ENCODE results near the gene ADGRB3. TPM values are rescaled to one million over a fixed set of nuclear protein-coding genes. Genes with fewer than 3 reads are reported as not detected.

The ADGRB3 gene
- total RNA-seq, 2 experiments from 2014 or later, result not detected

GRCh38 chr6:69289689-69290495 lies 654.8 kb downstream of the ADGRB3 start:
- TF ChIP-seq EZH2phosphoT487 (IDR thresholded peaks at IDR 0.05; ENCODE audit: borderline replicate concordance, low read depth, low read length) (no peak), CTCF (conservative IDR thresholded peaks at IDR 0.05; ENCODE audit: low read length) (no peak)
- POLR2A ChIA-PET, result interaction anchor here (0.5 kb wide), 1 partner anchor 59 kb away, joined by 3 read pairs; no protein-coding TSS in a partner anchor
- no peaks in the 10 kb centered on the region for H4K20me1 ChIP-seq (ENCODE audit: insufficient read depth, low read length)
- intact Hi-C loops (cut with micrococcal nuclease; ENCODE audit: unreplicated experiment), result no loop called here
- H3K9me3 ChIP-seq (ENCODE audit: low read length), result no peaks in the 10 kb centered on the region
- H3K4me2 ChIP-seq (ENCODE audit: low read length), result no peak overlapping the region
- no peak for DNase-seq (ENCODE audit: low spot score)
- H3K4me3 ChIP-seq (ENCODE audit: low read depth, low read length, poor library complexity, severe bottlenecking), result no peak overlapping the region
- no peak overlapping the region for H3K27ac ChIP-seq (ENCODE audit: low read depth, low read length, poor library complexity, severe bottlenecking)
- H3K9me2 ChIP-seq (ENCODE audit: insufficient read depth, low read length), result no peaks in the 10 kb centered on the region
- no peaks in the 10 kb centered on the region for H3K4me1 ChIP-seq (ENCODE audit: insufficient read depth, low read length, poor library complexity, severe bottlenecking)
- no peak overlapping the region for H2AFZ ChIP-seq (ENCODE audit: low read length)
- H3K36me3 ChIP-seq (ENCODE audit: insufficient read depth, low read length), result no peaks in the 10 kb centered on the region
- no peaks in the 10 kb centered on the region for H3K79me2 ChIP-seq (ENCODE audit: insufficient read depth, low read depth, low read length)
- CTCF ChIA-PET (ENCODE audit: unreplicated experiment), result no interaction called here
- BruUV-seq (replicated peaks), result no TSS peak

GRCh38 chr6:69293471-69293870 lies 658.4 kb downstream of the ADGRB3 start:
- no TSS peak for BruUV-seq (replicated peaks)
- no peak overlapping the region for H3K4me3 ChIP-seq (ENCODE audit: low read depth, low read length, poor library complexity, severe bottlenecking)
- H3K4me1 ChIP-seq (ENCODE audit: insufficient read depth, low read length, poor library complexity, severe bottlenecking), result no peaks in the 10 kb centered on the region
- intact Hi-C loops (cut with micrococcal nuclease; ENCODE audit: unreplicated experiment), result no loop called here
- H4K20me1 ChIP-seq (ENCODE audit: insufficient read depth, low read length), result no peaks in the 10 kb centered on the region
- no peak overlapping the region for H3K4me2 ChIP-seq (ENCODE audit: low read length)
- H3K9me3 ChIP-seq (ENCODE audit: low read length), result no peaks in the 10 kb centered on the region
- DNase-seq (ENCODE audit: low spot score), result no peak
- H3K79me2 ChIP-seq (ENCODE audit: insufficient read depth, low read depth, low read length), result no peaks in the 10 kb centered on the region
- ChIA-PET POLR2A (no interaction called here), CTCF (ENCODE audit: unreplicated experiment) (no interaction called here)
- no peaks in the 10 kb centered on the region for H3K36me3 ChIP-seq (ENCODE audit: insufficient read depth, low read length)
- no peaks in the 10 kb centered on the region for H3K9me2 ChIP-seq (ENCODE audit: insufficient read depth, low read length)
- H3K27ac ChIP-seq (ENCODE audit: low read depth, low read length, poor library complexity, severe bottlenecking), result no peak overlapping the region
- H2AFZ ChIP-seq (ENCODE audit: low read length), result no peak overlapping the region
- no peak for TF ChIP-seq CTCF (conservative IDR thresholded peaks at IDR 0.05; ENCODE audit: low read length)
- no peak for TF ChIP-seq EZH2phosphoT487 (IDR thresholded peaks at IDR 0.05; ENCODE audit: borderline replicate concordance, low read depth, low read length)

GRCh38 chr6:69294407-69294806 lies 659.3 kb downstream of the ADGRB3 start:
- no TSS peak for BruUV-seq (replicated peaks)
- DNase-seq (ENCODE audit: low spot score), result no peak
- TF ChIP-seq EZH2phosphoT487 (IDR thresholded peaks at IDR 0.05; ENCODE audit: borderline replicate concordance, low read depth, low read length) (no peak), CTCF (conservative IDR thresholded peaks at IDR 0.05; ENCODE audit: low read length) (no peak)

More at GRCh38 chr6:69294407-69294806, 659.3 kb downstream of the ADGRB3 start:
- H3K9me3 ChIP-seq (ENCODE audit: low read length), result no peaks in the 10 kb centered on the region
- ChIA-PET POLR2A (no interaction called here), CTCF (ENCODE audit: unreplicated experiment) (no interaction called here)
- no peak overlapping the region for H3K4me2 ChIP-seq (ENCODE audit: low read length)
- H3K36me3 ChIP-seq (ENCODE audit: insufficient read depth, low read length), result no peaks in the 10 kb centered on the region
- H3K79me2 ChIP-seq (ENCODE audit: insufficient read depth, low read depth, low read length), result no peaks in the 10 kb centered on the region
- H3K9me2 ChIP-seq (ENCODE audit: insufficient read depth, low read length), result no peaks in the 10 kb centered on the region
- H3K4me3 ChIP-seq (ENCODE audit: low read depth, low read length, poor library complexity, severe bottlenecking), result no peak overlapping the region
- H3K4me1 ChIP-seq (ENCODE audit: insufficient read depth, low read length, poor library complexity, severe bottlenecking), result no peaks in the 10 kb centered on the region
- H3K27ac ChIP-seq (ENCODE audit: low read depth, low read length, poor library complexity, severe bottlenecking), result no peak overlapping the region
- no peaks in the 10 kb centered on the region for H4K20me1 ChIP-seq (ENCODE audit: insufficient read depth, low read length)
- intact Hi-C loops (cut with micrococcal nuclease; ENCODE audit: unreplicated experiment), result no loop called here
- no peak overlapping the region for H2AFZ ChIP-seq (ENCODE audit: low read length)

All from OCI-LY7 (cell line).